GM12891 (cell line): ENCODE results near the gene EIF1.

Experiments used
- POLR2A ChIP-seq: IDR thresholded peaks from 2 replicates; pipeline ENCODE4 v1.6.1; 2011; ENCODE audit warnings: low read depth, low read length, control low read depth
- SPI1 ChIP-seq: IDR thresholded peaks from 2 replicates; pipeline ENCODE4 v1.6.1; 2011; ENCODE audit warnings: low read depth, low read length, control low read depth

DNA sequence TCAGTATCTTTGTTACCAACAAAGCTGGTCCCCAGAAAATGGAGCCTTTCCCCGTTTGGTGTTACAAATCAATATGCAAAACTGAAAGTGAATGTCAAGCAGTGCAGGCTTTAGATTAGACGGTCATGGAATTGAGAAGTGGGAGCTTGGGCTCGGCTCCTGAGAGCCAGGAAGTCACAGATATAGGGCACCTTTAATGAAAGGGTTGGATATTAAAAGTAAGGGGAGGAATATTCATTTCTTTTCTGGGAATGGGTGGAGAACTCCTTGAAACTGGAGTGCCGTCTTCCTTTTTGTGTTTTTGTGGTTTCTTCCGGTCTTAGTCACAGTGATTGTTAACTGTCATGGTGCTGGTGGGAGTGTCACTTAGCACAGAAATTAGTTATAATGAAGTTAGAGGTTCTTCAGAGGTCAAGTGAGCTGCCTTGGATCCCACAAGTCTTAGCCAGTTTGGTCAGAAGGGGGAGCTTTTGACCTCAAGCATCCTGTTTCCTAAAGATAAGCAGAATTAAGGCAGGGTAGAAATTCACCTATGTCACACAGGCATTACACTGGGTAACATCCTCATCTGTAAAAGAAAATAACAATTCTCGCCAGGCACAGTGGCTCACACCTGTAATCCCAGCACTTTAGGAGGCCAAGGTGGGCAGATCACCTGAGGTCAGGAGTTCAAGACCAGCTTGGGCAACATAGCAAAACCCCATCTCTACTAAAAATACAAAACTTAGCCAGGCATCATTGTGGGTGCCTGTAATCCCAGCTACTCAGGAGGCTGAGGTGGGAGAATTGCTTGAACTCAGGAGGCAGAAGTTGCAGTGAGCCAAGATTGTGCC, 9.6 kb upstream of the EIF1 start:
- no peak for TF ChIP-seq POLR2A
- 0 out of 2 replicates have a peak, but pooled peaks have one; percentile 15 for TF ChIP-seq SPI1
